PFSK-1 (cell line): ENCODE measurements around the gene NR1H3.

ENCODE experiments used
- FOXP2 ChIP-seq: optimal IDR thresholded peaks from 2 replicates; pipeline ENCODE3; 2011; ENCODE audit warnings: borderline replicate concordance, control low read depth, inconsistent platforms; ENCODE audit not compliant: insufficient read depth; ENCODE audit errors: extremely low read length, extremely low read depth
- POLR2AphosphoS5 ChIP-seq: IDR thresholded peaks from 2 replicates; pipeline ENCODE4 v1.6.1; 2012; ENCODE audit warnings: low read depth, mild to moderate bottlenecking, control low read depth, low read length, moderate library complexity
- REST ChIP-seq, 2 experiments: IDR thresholded peaks; 2 replicates each; pipeline versions ENCODE4 v1.6.1 to v1.8.0; 2011 to 2012; ENCODE audit warnings: low read depth in 2 of 2, low read length in 2 of 2, control low read depth in 1 of 2, inconsistent platforms in 1 of 2, mild to moderate bottlenecking in 1 of 2, moderate library complexity in 1 of 2; ENCODE audit not compliant: insufficient read depth in 1 of 2
- SIN3A ChIP-seq: IDR thresholded peaks from 2 replicates; pipeline ENCODE4 v1.6.1; 2012; ENCODE audit warnings: mild to moderate bottlenecking, low read length, moderate library complexity, borderline replicate concordance; ENCODE audit not compliant: insufficient read depth
- TAF1 ChIP-seq: IDR thresholded peaks from 2 replicates; pipeline ENCODE4 v1.6.1; 2012; ENCODE audit warnings: low read length, control low read depth, borderline replicate concordance; ENCODE audit not compliant: insufficient read depth

NR1H3 gene

GRCh38 chr11:47243454-47243853, 14.3 kb upstream of the NR1H3 start:
- TF ChIP-seq POLR2AphosphoS5 (no peak), TAF1 (no peak), REST (IDR thresholded peaks at IDR 0.05; ENCODE audit: insufficient read depth in 1 of 2, low read depth in 2 of 2, low read length in 2 of 2) (no peak), FOXP2 (no peak), SIN3A (no peak)

- TF ChIP-seq SIN3A (no peak), REST (IDR thresholded peaks at IDR 0.05; ENCODE audit: insufficient read depth in 1 of 2, low read depth in 2 of 2, low read length in 2 of 2) (no peak)
These were observed 13.1 kb upstream of the NR1H3 start for GRCh38 chr11:47244448-47245350.

- TF ChIP-seq FOXP2, result no peak
- TF ChIP-seq TAF1, result no peak
- no peak for TF ChIP-seq SIN3A
- TF ChIP-seq POLR2AphosphoS5, result no peak
- no peak for TF ChIP-seq REST (IDR thresholded peaks at IDR 0.05; ENCODE audit: insufficient read depth in 1 of 2, low read depth in 2 of 2, low read length in 2 of 2)
These were observed 12.0 kb upstream of the NR1H3 start for GRCh38 chr11:47245611-47246357.

- TF ChIP-seq SIN3A (no peak), FOXP2 (no peak), REST (IDR thresholded peaks at IDR 0.05; ENCODE audit: insufficient read depth in 1 of 2, low read depth in 2 of 2, low read length in 2 of 2) (no peak), TAF1 (no peak), POLR2AphosphoS5 (no peak)
These were observed 10.3 kb upstream of the NR1H3 start for GRCh38 chr11:47247502-47247901.
